GM13977 (cell line): Measurements from ENCODE around the gene RXFP4.
A peak's percentile ranks its signal among the peaks of the same experiment; 100 is the strongest.

Source experiments
- DNase-seq: peaks from one replicate; pipeline ENCODE4 v3.0.0; 2012; ENCODE audit warnings: low spot score
- in situ Hi-C: fragments of 300-500 bp; cut with MboI; formaldehyde crosslinking; loops from one replicate; pipeline ENCODE4 v1.12.0; 2022; ENCODE audit warnings: low sequenced_read_pairs, low pct_unique_long_range_greater_than_20kb, mixed read lengths, inconsistent platforms; ENCODE audit not compliant: unreplicated experiment
- TF ChIP-seq, protein P1 (sequence below): IDR thresholded peaks from 2 replicates; pipeline ENCODE4 v1.5.1; 2012; ENCODE audit warnings: mild to moderate bottlenecking, control low read depth; ENCODE audit not compliant: insufficient read depth; ENCODE audit errors: extremely low read depth, missing control alignments

Gene RXFP4

DNA sequence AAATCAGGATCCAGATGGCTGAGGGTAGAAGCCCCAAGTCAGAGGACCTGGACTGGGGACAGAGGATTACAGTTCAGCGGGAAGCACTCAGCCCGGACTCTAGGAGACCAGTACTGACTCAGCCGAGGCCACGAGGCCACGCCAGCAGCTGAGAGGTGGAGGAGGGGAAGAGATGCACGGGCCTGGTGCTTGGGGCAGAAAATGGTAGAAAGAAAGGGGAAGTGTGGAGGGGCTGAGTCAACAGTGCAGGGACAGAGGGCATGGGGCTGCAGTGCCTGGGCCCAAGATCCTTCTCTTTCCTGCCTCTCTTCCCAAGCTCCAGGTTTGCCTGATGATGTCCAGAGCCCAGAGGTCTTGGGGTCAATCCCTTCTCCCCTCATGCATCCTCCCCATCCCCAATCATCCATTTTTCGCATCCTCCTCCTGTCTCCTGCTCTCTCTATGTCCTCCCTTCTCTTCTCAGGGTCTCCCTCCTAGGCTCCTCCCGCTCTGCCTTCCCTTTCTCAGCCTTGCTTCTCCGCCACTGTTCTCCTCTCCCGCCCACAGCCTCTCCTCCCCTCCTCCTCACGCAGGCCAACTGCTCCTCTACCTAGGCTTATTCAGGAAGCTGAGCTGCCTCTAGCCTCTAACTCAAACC lies 29.2 kb downstream of the RXFP4 start:
- in situ Hi-C loops: no loop called here
- peak; percentile 81 for DNase-seq
- TF ChIP-seq, protein P1, sequence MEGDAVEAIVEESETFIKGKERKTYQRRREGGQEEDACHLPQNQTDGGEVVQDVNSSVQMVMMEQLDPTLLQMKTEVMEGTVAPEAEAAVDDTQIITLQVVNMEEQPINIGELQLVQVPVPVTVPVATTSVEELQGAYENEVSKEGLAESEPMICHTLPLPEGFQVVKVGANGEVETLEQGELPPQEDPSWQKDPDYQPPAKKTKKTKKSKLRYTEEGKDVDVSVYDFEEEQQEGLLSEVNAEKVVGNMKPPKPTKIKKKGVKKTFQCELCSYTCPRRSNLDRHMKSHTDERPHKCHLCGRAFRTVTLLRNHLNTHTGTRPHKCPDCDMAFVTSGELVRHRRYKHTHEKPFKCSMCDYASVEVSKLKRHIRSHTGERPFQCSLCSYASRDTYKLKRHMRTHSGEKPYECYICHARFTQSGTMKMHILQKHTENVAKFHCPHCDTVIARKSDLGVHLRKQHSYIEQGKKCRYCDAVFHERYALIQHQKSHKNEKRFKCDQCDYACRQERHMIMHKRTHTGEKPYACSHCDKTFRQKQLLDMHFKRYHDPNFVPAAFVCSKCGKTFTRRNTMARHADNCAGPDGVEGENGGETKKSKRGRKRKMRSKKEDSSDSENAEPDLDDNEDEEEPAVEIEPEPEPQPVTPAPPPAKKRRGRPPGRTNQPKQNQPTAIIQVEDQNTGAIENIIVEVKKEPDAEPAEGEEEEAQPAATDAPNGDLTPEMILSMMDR: no peak

DNA sequence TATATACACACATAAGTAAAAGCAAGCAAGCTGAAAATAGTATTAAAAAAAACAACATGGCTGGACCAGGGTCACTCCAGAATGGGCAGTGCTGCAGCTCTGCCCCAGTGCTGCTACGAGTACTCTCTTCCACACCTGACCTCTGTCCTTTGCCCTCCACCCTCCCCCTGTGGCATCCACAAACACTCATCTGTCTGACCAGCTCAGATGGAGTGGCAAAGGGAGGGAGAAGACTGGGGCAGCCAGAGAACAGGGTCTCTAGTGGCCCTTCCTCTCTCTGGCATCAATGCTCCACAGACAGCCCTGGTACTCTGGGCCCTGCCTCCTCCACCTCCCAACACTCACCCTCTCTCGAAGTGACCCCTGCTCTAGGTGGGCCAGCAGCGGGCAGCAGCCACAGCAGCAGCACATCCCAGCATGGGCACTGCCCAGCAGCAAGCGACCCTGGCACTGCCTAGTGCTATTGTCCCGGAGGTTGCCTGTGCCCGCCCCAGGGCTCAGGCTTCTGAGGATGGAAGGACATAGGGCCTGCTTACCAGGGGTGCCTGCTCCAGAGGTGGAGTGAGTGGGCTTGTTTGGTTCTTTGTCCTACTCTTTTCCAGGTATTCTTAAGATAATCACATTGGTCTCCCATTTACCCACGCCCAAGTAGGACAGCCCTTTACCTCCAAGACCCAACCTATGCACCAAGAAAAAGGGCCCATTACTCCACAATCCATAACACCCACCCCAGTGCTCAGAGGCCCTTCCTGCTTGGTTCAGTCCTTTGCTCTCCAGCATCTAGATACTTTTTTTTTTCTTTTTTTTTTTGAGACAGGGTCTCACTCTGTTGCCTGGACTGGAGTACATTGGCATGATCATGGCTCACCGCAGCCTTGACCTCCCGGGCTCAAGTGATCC lies 30.7 kb downstream of the RXFP4 start:
- in situ Hi-C loops: no loop called here
- DNase-seq: peak; percentile 11
- TF ChIP-seq, protein P1: no peak

DNA sequence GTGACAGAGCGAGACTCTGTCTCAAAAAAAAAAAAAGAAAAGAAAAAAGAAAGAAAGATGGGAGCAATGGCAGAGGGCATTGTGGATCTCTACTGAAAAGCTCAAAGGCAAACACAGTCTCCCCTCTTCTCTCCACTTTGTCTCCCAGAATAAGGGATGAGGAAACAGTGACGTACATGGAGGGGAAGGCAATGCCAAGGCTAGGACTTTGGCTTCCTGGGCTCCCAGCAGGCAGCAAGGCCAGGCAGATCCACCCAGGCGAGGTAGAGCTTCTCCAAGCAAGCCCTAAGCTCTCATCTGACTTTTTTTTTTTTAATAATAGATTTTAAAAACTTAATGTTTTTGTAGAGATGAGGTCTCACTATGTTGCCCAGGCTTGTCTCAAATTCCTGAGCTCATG lies 32.3 kb downstream of the RXFP4 start:
- TF ChIP-seq, protein P1: no peak
- in situ Hi-C loops: no loop called here
- no peak for DNase-seq

DNA sequence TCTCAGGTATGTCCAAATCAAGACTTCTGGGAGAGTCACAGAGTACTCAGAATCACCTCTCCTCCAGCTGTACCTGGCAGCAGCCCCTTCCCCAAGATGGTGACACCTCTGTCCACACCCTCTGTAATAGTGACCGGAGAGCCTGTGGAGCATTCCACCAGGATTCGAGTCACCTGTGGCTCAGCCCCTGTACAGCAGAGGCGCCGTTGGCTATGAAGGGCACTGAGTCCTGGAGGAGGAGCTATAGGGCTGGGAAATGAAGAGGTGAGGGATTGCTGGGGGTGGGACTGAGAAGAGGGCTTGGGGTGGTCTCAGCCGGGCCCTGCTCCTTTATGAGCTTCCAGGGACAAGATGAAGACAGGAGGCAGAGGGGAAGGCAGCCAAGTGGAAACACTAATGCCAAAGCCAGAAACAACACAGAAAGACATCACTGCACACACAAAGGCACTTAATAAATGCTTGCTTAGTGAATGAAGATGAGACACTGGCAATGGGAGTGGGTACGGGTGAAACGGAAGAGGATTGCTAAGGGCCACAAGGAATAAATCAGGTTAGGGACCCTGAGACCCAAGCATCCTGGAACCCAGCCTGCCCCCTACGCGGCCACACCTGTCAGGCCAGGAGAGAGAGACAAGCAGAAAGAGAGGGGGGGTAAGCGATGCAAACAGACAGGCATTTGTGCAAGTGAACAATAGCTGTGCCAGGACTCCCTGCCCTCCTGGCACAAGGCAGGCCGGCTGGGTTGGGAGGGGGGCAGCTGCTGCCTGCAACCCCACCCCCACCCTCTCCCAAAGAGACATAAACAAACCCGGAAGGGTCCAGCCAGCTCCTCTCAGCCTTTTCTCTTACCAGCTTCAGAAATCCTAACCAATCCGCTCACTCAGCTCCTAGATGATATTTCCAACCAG lies 33.0 kb downstream of the RXFP4 start:
- no peak for DNase-seq
- in situ Hi-C loops: no loop called here
- TF ChIP-seq, protein P1: no peak

DNA sequence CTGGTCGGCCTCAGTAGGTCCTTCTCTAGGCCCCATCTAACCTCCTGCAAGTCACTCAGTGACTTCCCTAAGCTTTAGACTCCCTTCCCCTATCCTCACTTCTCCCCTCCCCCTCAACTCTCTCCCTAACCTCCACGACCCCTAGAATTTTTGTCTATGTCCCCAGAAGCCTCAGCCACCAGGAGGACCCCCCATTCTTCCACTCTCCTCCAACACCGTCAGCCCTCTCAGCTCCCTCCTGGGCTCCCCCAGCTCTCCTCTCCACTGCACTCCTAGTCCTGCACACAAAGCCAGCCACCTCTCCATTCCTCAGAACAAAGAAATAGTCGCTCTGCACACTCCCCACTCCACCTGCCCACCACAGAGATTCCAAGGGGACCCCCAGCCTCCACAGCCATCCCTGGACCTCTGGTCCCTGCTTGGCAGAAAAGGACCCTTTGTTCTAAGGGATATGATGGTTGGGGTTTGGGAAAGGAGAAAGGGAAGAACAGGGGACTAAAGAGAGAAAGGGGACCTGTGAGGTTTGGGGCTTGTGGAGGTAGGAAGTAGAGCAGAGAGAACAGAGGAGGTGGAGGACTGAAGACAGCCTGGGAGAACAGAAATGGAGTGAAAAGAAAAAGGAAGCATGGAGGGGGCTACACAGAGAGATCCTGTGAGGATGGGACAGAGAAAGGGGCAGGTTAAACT lies 34.1 kb downstream of the RXFP4 start:
- DNase-seq: no peak
- TF ChIP-seq, protein P1: no peak
- in situ Hi-C loops: no loop called here
